Mucosa of gallbladder (tissue), 1 donor: ENCODE data around the gene RBMXL3. TPM values are rescaled to one million over a fixed set of nuclear protein-coding genes. Genes with fewer than 3 reads are reported as not detected.
"Not testable (repeated sequence)": the region's sequence is repeated elsewhere in the genome, so short reads cannot be mapped to it uniquely, and the experiment has no call there.

ENCODE experiments used
- DNase-seq: peaks from one replicate; pipeline ENCODE4 v3.0.0-alpha.2; 2020; ENCODE audit warnings: low spot score
- total RNA-seq: library from RNA; stranded (reverse); gene quantifications from one replicate; pipeline ENCODE4 v1.2.1, GENCODE V29; 2021
- donor health status: DM: no; HTN: no; CAD: no.

Gene RBMXL3
- not detected for total RNA-seq

- no peak for DNase-seq
These were observed at the start of gene RBMXL3 for GRCh38 chrX:115189110-115189509. TSS of gene RBMXL3 (plus strand) at chrX:115189410. CDS start at chrX:115189442, 32 bp downstream.

- no peak for DNase-seq
These were observed 47.2 kb upstream of the RBMXL3 start for GRCh38 chrX:115142057-115142456.

DNA sequence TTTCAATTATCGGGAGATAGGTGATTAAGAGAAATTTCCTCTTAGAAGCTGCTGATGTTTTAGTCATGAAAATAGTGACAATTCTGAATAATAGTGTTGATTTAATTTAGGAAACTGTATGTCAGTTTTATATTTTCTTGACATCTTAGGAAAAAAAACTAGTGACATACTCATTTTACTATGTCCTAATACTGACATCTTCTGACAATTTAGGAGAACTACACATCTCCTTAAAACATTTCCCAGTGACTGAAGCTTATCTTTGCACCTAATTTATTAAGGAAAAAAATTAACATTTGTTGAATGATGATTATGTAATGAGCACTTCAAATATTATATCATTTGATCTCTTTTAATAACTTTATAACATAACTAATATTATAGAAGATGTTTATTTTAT lies 42.0 kb upstream of the RBMXL3 start:
- DNase-seq: no peak

DNA sequence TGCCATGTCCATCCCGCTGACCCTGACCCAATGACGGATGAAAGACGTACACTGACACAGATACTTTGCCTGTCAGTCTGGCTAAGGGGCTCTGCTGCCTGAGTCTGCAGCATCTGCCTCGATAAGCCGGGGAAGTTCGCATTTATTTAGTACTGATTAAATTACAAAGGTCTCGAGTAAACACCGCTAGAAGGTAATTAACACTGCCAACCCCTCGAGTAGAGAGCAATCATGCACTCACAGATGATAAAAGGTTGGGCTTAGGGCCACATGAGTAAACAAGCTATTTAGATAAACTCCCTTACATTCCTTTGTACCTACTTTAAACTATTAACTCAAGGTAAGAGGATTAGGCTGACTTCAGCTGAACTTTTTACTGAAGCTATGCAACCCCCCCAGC lies 16.0 kb upstream of the RBMXL3 start:
- no peak for DNase-seq

- no peak for DNase-seq
These were observed 14.7 kb upstream of the RBMXL3 start for GRCh38 chrX:115174548-115174947.

- DNase-seq: no peak
These were observed 11.3 kb upstream of the RBMXL3 start for GRCh38 chrX:115177932-115178331.

DNA sequence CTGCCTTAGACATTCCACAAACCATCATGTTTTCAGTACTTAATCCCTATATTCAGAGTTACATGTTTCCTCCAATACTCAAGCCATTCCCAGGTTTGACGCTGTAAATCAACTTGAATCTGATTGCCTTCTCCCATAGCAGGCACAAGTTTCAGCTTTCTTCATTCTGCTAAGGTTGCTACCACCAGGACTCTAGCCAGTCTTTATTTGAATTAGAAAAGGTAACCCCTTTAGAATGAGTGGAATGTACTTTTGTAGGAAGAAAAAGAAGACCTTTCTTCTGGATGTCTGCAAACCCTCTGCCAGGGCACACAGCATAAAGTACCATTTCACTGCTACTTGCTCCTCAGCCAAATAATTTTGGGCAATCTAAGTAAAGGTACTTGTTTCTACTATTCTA lies 10.7 kb upstream of the RBMXL3 start:
- DNase-seq: no peak

DNA sequence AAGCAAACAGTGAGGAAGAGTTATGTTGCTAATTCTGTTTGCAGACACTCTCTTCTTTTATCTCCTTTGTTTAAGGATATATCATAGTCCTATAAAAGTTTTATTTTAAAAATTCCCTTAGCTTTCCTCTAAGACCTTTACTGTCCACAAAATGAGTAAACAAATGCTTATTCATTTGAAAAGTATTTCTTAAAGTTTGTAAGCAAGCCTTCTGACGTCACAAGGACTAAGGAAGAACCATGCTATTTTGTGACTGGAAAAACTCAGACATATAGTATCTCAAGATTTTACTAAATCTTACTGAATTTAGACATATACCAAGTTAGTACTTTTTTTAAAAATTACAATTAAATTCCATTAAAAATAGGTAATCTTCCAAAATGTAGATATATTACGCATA lies 5.2 kb upstream of the RBMXL3 start:
- no peak for DNase-seq

DNA sequence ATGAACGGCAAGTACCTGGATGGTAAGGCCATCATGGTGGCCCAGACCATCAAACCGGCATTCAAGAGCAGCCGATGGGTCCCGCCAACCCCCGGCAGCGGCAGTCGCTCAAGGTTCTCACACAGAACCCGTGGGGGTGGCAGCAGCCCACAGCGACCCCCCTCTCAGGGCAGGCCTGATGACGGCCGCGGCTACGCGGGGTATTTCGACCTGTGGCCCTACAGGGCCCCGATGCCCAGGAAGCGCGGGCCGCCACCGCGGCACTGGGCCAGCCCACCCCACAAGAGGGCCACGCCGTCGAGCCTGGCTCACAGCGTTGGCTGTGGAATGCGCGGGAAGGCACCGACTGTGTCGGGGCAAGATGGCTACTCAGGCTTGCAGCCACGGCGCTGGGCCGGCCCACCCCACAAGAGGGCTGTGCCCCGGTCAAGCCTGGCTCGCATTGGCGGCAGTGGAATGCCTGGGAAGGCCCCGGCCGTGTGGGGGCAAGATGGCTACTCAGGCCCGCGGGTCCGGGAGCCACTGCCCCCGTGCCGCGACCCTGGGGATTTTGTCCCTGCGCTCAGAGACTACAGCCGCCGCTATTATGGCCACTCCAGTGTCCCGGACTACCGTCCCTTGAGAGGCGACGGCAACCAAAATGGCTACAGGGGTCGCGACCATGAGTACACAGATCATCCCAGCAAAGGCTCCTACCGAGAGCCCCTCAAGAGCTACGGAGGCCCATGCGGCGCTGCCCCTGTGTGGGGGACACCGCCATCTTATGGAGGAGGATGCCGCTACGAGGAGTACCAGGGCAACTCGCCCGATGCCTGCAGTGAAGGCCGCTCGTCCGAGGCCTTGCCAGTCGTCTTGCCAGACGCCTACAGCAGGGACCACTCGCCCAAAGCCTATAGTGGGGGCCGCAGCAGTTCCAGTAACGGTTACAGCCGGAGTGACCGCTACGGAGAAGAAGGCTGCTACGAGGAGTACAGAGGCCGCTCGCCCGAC lies 731 bp downstream of the RBMXL3 start:
- DNase-seq: no peak

- no peak for DNase-seq
These were observed 1.7 kb downstream of the RBMXL3 start for GRCh38 chrX:115190636-115191489.

DNA sequence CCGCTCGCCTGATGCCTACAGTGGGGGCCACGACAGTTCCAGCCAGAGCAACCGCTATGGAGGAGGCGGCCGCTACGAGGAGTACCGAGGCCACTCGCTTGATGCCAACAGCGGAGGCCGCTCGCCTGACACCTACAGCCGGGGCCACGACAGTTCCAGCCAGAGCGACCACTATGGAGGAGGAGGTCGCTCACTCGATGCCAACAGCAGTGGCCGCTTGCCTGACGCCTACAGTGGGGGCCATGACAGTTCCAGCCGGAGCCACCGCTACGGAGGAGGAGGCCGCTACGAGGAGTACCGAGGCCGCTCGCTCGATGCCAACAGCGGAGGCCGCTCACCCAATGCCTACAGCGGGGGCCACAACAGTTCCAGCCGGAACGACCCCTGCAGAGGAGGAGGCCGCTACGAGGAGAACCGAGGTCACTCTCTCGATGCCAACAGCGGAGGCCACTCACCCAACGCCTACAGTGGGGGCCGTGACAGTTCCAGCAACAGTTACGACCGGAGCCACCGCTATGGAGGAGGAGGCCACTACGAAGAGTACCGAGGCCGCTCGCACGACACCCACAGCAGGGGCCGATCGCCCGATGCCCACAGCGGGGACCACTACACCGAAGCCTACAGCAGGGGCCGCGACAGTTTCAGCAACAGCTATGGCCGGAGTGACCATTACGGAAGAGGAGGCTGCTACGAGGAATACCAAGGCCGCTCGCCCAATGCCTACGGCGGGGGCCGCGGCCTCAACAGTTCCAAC lies 2.5 kb downstream of the RBMXL3 start:
- DNase-seq: no peak

DNA sequence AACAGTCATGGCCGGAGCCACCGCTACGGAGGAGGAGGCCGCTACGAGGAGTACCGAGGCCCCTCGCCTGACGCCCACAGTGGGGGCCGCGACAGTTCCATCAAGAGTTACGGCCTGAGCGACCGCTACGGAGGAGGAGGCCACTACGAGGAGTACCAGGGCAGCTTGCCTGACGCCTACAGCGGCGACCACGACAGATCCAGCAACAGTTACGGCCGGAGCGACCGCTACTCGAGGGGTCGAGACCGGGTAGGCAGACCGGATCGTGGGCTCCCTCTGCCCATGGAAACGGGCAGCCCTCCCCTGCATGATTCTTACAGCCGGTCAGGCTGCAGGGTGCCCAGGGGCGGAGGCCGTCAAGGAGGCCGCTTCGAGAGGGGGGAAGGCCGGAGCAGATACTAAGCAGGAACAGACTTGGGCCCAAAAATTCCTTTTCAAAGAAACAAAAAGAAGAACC lies 3.1 kb downstream of the RBMXL3 start:
- DNase-seq: no peak

- no peak for DNase-seq
These were observed 14.8 kb downstream of the RBMXL3 start for GRCh38 chrX:115204040-115204439.

- DNase-seq: not testable (repeated sequence)
These were observed 20.3 kb downstream of the RBMXL3 start for GRCh38 chrX:115209547-115209946.

GRCh38 chrX:115214151-115214550 lies 24.9 kb downstream of the RBMXL3 start:
- no peak for DNase-seq

GRCh38 chrX:115214605-115215004 lies 25.4 kb downstream of the RBMXL3 start:
- DNase-seq: no peak

- DNase-seq: not testable (repeated sequence)
These were observed 28.1 kb downstream of the RBMXL3 start for GRCh38 chrX:115217346-115217745.

GRCh38 chrX:115226929-115227328 lies 37.7 kb downstream of the RBMXL3 start:
- no peak for DNase-seq

DNA sequence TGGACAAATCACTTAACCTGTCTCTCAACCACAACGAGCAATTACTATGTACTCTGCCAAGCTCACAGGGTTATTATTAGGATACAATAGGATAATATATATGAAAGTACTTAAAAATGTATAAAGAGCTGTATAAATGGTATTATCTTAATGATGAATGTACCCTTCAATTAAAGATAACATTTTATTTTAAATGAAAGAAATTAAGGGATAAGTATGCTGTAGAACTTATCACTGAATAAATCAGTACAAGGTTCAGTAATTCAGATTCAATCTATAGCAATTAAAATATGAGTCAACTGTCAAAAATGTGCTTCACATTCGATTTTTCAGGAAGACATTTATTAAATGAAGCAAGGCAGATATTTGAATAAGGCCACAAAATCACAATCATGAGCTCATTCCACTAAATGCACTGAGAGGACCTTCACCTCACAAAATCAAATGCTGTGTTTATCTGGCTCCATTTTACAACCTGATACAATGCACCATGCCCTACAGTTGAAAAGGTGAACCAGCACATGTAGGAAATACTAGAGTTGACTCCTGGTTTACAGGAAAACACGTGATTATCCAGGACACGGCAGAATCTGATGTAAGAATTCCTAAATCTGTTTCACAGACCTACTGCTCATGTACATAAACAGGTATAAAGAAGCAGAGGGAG lies 40.3 kb downstream of the RBMXL3 start:
- no peak for DNase-seq

- no peak for DNase-seq
These were observed 43.8 kb downstream of the RBMXL3 start for GRCh38 chrX:115232933-115233496.
